HG02938 (cell line): ENCODE measurements around the gene ATE1.
"Not testable (repeated sequence)": the region's sequence is repeated elsewhere in the genome, so short reads cannot be mapped to it uniquely, and the experiment has no call there.

Experiments
- ATAC-seq: cut with Tn5 transposase; IDR thresholded peaks from one replicate; pipeline ENCODE4 v1.9.1; 2021; ENCODE audit warnings: mild to moderate bottlenecking, moderate library complexity; ENCODE audit not compliant: unreplicated experiment

Gene ATE1

GRCh38 chr10:121930268-121931085, 2.6 kb upstream of the ATE1 start:
- ATAC-seq = not testable (repeated sequence)

- not testable (repeated sequence) for ATAC-seq
Observed at GRCh38 chr10:121929585-121930267, 1.9 kb upstream of the ATE1 start.

- ATAC-seq = peak; percentile 24
Observed at GRCh38 chr10:121928528-121928884, 675 bp upstream of the ATE1 start.

GRCh38 chr10:121927318-121927840, 452 bp downstream of the ATE1 start:
- ATAC-seq = peak; percentile 39

- ATAC-seq = peak; percentile 8
Observed at GRCh38 chr10:121926671-121927317, 1.0 kb downstream of the ATE1 start.

GRCh38 chr10:121926157-121926556, 1.7 kb downstream of the ATE1 start:
- ATAC-seq = no peak

GRCh38 chr10:121921238-121921931, 6.4 kb downstream of the ATE1 start:
- ATAC-seq = no peak

GRCh38 chr10:121919666-121920065, 8.2 kb downstream of the ATE1 start:
- ATAC-seq = no peak

- not testable (repeated sequence) for ATAC-seq
Observed at GRCh38 chr10:121918800-121919199, 9.0 kb downstream of the ATE1 start.

GRCh38 chr10:121914661-121915060, 13.2 kb downstream of the ATE1 start:
- ATAC-seq = no peak

GRCh38 chr10:121911421-121911697, 16.5 kb downstream of the ATE1 start:
- no peak for ATAC-seq

GRCh38 chr10:121910673-121911420, 17.0 kb downstream of the ATE1 start:
- peak; percentile 65 for ATAC-seq

- ATAC-seq = no peak
Observed at GRCh38 chr10:121904888-121905287, 22.9 kb downstream of the ATE1 start.

GRCh38 chr10:121900443-121901174, 27.2 kb downstream of the ATE1 start:
- ATAC-seq = no peak

- no peak for ATAC-seq
Observed at GRCh38 chr10:121899727-121900126, 28.1 kb downstream of the ATE1 start.

- ATAC-seq = no peak
Observed at GRCh38 chr10:121891103-121891502, 36.7 kb downstream of the ATE1 start.

- no peak for ATAC-seq
Observed at GRCh38 chr10:121889212-121889611, 38.6 kb downstream of the ATE1 start.

GRCh38 chr10:121886997-121887622, 40.7 kb downstream of the ATE1 start:
- peak; percentile 82 for ATAC-seq

- ATAC-seq = no peak
Observed at GRCh38 chr10:121886181-121886580, 41.6 kb downstream of the ATE1 start.
